Gastroesophageal sphincter (tissue), 4 donors: ENCODE results near the gene KRTAP12-3. TPM values are rescaled to one million over a fixed set of nuclear protein-coding genes. Genes with fewer than 3 reads are reported as not detected.
"Not testable (repeated sequence)": the region's sequence is repeated elsewhere in the genome, so short reads cannot be mapped to it uniquely, and the experiment has no call there.

Experiments used
- ATAC-seq: fragments of 150-250 bp; one replicate; pipeline ENCODE4 v1.9.1; 2016; ENCODE audit warnings: mild to moderate bottlenecking, moderate library complexity
- H3K27ac ChIP-seq, 4 donors: fragments of 200-600 bp; sonication (generic) in 3 of 4; 1 replicate in 3 of 4; 2 replicates in 1 of 4; pipeline ENCODE4 v1.5.1; 2016 to 2019
- H3K27me3 ChIP-seq: fragments of 200-600 bp; sonication (generic); one replicate; pipeline ENCODE4 v1.5.1; 2019
- H3K36me3 ChIP-seq, 2 donors: fragments of 200-600 bp; sonication (generic); one replicate each; pipeline ENCODE4 v1.5.1; 2019; ENCODE audit warnings: control low read depth in 1 of 2
- H3K4me1 ChIP-seq, 3 donors: fragments of 200-600 bp; sonication (generic); 1 replicate in 2 of 3; 2 replicates in 1 of 3; pipeline ENCODE4 v1.5.1; 2016 to 2019; ENCODE audit warnings: control low read depth in 2 of 3
- H3K4me3 ChIP-seq, 2 donors: fragments of 200-600 bp; sonication (generic); one replicate each; pipeline ENCODE4 v1.5.1; 2019; ENCODE audit warnings: mild to moderate bottlenecking in 1 of 2, moderate library complexity in 1 of 2
- H3K9me3 ChIP-seq, 3 donors: fragments of 200-600 bp; sonication (generic); one replicate each; pipeline ENCODE4 v1.5.1; 2017 to 2019; ENCODE audit warnings: control low read depth in 2 of 3
- EP300 ChIP-seq: sonication (generic); formaldehyde crosslinking; IDR thresholded peaks from one replicate; pipeline ENCODE4 v1.6.1; 2017; ENCODE audit warnings: antibody characterized with exemption, mild to moderate bottlenecking
- POLR2A ChIP-seq, 2 donors: fragments of 450-650 bp; IDR thresholded peaks; one replicate each; pipeline ENCODE4 v1.6.1; 2017; ENCODE audit warnings: antibody characterized with exemption in 2 of 2, mild to moderate bottlenecking in 2 of 2, moderate library complexity in 1 of 2
- POLR2AphosphoS5 ChIP-seq: sonication (generic); formaldehyde crosslinking; IDR thresholded peaks from one replicate; pipeline ENCODE4 v1.6.1; 2017; ENCODE audit warnings: antibody characterized with exemption
- WGBS, 2 donors: methylation state at CpG; one replicate each; pipeline ENCODE4 v1.1.5; 2018; ENCODE audit warnings: low coverage in 1 of 2; 5-methylcytosine and 5-hydroxymethylcytosine counted together
- total RNA-seq, 4 donors: library from RNA; depleted of rRNA; stranded (reverse); fragments of >200 nt; gene quantifications; one replicate each; pipeline ENCODE4 v1.1.0, GENCODE V29; 2016
- TF ChIP-seq, protein P1 (sequence below), 4 experiments: fragments of 200-600 bp in 2 of 4; fragments of 450-650 bp in 2 of 4; sonication (generic) in 1 of 4; IDR thresholded peaks; one replicate each; pipeline ENCODE4 v1.5.1; 2017 to 2019; ENCODE audit warnings: antibody characterized with exemption in 4 of 4, mild to moderate bottlenecking in 2 of 4, moderate library complexity in 2 of 4

The KRTAP12-3 gene
- total RNA-seq, 4 donors from 2014 or later: not detected

DNA sequence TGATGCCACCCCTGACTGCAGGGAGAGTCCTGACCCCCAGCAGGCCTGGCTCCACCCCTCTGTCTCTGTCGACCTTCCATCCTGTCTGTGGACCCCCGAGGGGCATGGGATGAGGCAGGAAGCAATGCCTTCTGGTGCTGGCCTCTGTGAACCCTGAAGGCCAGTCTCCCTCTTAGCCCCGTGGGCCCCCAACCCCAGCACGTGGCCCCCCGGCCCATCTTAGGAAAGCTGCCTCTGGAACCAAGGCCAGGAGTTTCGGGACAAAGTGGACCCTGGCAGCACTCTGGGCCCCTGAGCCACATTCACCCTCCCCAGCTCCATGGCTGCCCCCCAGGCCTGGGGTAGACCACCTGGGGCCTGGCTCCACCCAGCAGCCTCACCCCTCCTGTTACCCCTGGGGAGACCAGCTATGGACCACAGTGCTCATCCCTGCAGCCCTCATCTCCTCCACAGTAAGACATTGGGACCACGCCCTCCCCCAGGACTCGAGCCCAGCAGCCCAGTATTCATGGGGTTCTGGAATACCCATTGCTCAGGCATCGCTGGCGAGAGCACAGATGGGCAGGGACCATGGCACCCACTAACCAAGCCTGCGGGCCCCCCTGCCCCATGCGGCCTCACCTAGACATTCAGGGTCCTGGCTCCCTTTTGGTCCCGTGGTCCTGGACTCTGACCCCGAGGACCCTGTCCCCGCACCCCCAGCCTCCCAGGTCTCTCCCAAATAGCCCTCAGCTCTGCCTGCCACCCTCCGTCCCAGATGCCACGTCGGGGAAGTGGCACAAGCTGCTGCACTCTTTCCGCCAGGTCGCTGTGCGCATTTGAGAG lies 19.0 kb upstream of the KRTAP12-3 start:
- not testable (repeated sequence) for H3K4me3 ChIP-seq, ATAC-seq, H3K36me3 ChIP-seq, H3K27ac ChIP-seq, H3K4me1 ChIP-seq
- H3K27me3 ChIP-seq: peaks cover 52% of the 10 kb centered on the region
- 70% methylated on average over 2 of the region's 21 CpGs; no CpG with 5 or more reads in 1 of the 2 donors for WGBS, 2 donors
- peaks cover 0 to 32% (median 0%) of the 10 kb centered on the region in 3 donors for H3K9me3 ChIP-seq

DNA sequence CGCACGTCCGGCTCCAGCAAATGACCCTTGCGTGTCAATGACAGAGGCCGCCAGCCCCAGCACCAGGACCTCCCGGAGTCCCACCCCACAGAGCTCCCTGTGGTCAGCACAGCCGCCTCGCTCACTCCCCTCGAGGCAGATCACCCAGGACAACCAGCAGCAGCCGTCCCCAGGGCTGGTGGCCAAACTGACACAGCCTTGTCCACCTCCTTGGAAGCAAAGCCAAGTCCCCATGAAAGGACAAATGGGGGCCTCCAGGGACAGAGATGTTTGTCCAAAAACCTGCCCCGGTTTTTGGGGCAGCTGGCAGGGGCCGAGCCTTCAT lies 18.4 kb upstream of the KRTAP12-3 start:
- Histone ChIP-seq H3K9me3 (peaks cover 0 to 36% (median 0%) of the 10 kb centered on the region in 3 donors), H3K36me3 (no peaks in the 10 kb centered on the region), H3K4me3 (no peak overlapping the region), H3K27ac (no peak overlapping the region), H3K4me1 (no peaks in the 10 kb centered on the region), H3K27me3 (peaks cover 55% of the 10 kb centered on the region)
- TF ChIP-seq, protein P1, sequence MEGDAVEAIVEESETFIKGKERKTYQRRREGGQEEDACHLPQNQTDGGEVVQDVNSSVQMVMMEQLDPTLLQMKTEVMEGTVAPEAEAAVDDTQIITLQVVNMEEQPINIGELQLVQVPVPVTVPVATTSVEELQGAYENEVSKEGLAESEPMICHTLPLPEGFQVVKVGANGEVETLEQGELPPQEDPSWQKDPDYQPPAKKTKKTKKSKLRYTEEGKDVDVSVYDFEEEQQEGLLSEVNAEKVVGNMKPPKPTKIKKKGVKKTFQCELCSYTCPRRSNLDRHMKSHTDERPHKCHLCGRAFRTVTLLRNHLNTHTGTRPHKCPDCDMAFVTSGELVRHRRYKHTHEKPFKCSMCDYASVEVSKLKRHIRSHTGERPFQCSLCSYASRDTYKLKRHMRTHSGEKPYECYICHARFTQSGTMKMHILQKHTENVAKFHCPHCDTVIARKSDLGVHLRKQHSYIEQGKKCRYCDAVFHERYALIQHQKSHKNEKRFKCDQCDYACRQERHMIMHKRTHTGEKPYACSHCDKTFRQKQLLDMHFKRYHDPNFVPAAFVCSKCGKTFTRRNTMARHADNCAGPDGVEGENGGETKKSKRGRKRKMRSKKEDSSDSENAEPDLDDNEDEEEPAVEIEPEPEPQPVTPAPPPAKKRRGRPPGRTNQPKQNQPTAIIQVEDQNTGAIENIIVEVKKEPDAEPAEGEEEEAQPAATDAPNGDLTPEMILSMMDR (IDR thresholded peaks at IDR 0.05): no peak
- TF ChIP-seq POLR2A (IDR thresholded peaks at IDR 0.05) (no peak), POLR2AphosphoS5 (no peak), EP300 (no peak)
- no peak for ATAC-seq
- no CpG with 5 or more reads among the region's 12 CpGs for WGBS, 2 donors

DNA sequence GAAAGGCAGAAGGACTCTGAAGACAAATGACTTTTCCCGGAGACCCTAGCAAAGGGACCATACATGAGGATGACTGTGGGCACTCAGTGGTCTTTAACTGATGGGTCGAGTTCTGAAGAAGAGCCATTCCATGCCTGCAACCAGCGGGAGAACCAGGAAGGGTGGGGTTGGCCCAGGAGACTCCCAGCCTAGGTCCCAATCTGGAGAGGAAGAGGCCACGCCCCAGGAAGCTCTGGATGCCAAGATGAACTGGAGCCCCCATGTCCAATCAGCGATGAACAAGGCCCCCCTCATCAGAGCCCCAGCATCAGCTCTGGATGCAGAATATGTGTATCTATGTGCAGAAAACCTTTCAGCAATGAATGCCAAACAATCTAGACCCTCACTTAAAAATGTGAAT lies 17.0 kb upstream of the KRTAP12-3 start:
- no peak overlapping the region for H3K4me3 ChIP-seq
- no peak overlapping the region for H3K27ac ChIP-seq
- no peaks in the 10 kb centered on the region for H3K4me1 ChIP-seq
- H3K36me3 ChIP-seq: no peaks in the 10 kb centered on the region
- TF ChIP-seq, protein P1 (IDR thresholded peaks at IDR 0.05): no peak
- TF ChIP-seq POLR2A (IDR thresholded peaks at IDR 0.05) (no peak), POLR2AphosphoS5 (no peak), EP300 (no peak)
- H3K9me3 ChIP-seq: peaks cover 0 to 51% (median 0%) of the 10 kb centered on the region in 3 donors
- no peak for ATAC-seq
- H3K27me3 ChIP-seq: peaks cover 54% of the 10 kb centered on the region
- 79 to 84% methylated on average over 4 to 5 of the region's 5 CpGs for WGBS, 2 donors

DNA sequence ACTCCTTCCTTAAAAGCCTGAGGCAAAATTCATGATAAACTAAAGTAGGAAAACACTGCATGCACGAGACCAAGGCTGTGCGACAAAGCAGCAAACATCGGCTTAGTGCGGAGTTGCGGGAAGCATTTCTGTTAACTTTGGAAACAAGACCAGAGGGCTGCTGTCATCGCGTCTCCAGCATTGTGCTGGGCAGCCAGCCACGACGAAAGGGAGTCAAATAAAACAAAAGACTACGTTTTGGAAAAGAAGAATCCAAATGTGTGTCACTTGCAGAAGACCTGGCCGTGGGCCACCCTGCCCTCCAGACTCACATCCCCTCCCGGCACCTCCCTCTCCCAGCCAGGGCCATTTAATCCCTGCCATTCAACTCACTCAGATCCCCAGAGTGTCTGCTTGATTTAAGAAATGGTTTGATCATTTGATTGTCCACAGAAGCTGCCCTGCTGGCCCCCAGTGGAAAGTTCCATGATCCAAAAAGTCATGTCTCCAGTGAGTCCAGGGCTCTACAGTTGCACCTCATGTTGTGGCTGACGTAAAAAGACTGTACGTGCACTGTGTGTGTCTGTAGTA lies 13.9 kb upstream of the KRTAP12-3 start:
- no peaks in the 10 kb centered on the region for H3K4me1 ChIP-seq
- WGBS, 2 donors: 35 to 70% methylated on average over 11 to 12 of the region's 14 CpGs
- ATAC-seq: no peak
- no peak for TF ChIP-seq EP300
- TF ChIP-seq POLR2AphosphoS5: no peak
- TF ChIP-seq, protein P1 (IDR thresholded peaks at IDR 0.05): no peak
- no peak for TF ChIP-seq POLR2A (IDR thresholded peaks at IDR 0.05)
- H3K9me3 ChIP-seq: peaks cover 0 to 51% (median 0%) of the 10 kb centered on the region in 3 donors
- peaks cover 57% of the 10 kb centered on the region for H3K27me3 ChIP-seq
- H3K27ac ChIP-seq: no peak overlapping the region
- H3K36me3 ChIP-seq: no peaks in the 10 kb centered on the region
- no peak overlapping the region for H3K4me3 ChIP-seq

DNA sequence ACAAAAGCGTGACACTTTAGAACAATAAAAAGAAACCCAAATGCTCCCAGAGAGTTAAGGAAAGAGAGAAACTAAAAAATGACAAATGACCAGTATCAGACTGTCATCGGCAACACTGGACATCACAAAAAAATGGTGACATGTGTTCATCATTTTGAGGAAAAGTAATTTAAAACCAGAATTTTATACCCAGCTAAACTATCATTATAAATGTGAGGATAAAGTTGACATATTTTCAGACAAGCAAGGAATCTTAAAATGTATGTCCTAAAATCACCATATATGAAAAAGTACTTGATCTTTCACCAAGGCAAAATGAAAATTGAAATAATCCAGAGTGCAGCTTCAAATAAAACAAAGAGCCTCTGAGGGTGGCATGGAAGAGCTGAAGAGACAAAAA lies 12.9 kb upstream of the KRTAP12-3 start:
- Histone ChIP-seq H3K27me3 (peaks cover 57% of the 10 kb centered on the region), H3K27ac (no peak overlapping the region), H3K4me3 (no peak overlapping the region), H3K4me1 (no peaks in the 10 kb centered on the region), H3K36me3 (no peaks in the 10 kb centered on the region), H3K9me3 (peaks cover 0 to 51% (median 0%) of the 10 kb centered on the region in 3 donors)
- 39 to 91% methylated on average over 2 of the region's 2 CpGs for WGBS, 2 donors
- ATAC-seq: no peak
- TF ChIP-seq, protein P1 (IDR thresholded peaks at IDR 0.05): no peak
- TF ChIP-seq POLR2AphosphoS5: no peak
- no peak for TF ChIP-seq EP300
- TF ChIP-seq POLR2A (IDR thresholded peaks at IDR 0.05): no peak

DNA sequence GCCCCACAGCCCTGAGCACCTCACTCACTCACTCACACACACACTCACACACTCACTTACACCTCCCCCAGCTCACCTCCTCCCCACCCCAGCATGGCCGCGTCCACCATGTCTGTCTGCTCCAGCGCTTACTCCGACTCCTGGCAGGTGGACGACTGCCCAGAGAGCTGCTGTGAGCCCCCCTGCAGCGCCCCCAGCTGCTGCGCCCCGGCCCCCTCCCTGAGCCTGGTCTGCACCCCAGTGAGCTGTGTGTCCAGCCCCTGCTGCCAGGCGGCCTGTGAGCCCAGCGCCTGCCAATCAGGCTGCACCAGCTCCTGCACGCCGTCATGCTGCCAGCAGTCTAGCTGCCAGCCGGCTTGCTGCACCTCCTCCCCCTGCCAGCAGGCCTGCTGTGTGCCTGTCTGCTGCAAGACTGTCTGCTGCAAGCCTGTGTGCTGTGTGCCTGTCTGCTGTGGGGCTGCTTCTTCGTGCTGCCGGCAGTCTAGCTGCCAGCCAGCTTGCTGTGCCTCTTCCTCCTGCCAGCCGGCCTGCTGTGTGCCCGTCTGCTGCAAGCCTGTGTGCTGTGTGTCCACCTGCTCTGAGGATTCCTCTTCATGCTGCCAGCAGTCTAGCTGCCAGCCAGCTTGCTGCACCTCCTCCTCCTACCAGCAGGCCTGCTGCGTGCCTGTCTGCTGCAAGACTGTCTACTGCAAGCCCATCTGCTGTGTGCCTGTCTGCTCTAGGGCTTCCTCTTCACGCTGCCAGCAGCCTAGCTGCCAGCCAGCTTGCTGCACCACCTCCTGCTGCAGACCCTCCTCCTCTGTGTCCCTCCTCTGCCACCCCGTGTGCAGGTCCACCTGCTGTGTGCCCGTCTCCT lies 11.1 kb upstream of the KRTAP12-3 start, which contains the start of gene KRTAP10-11:
KRTAP10-11 (plus strand) TSS at position 49 of the 856 bp plus-strand sequence; CDS start at position 94, 45 bp downstream.
- H3K27me3 ChIP-seq: peaks cover 50% of the 10 kb centered on the region
- not testable (repeated sequence) for H3K36me3 ChIP-seq, H3K4me3 ChIP-seq, H3K27ac ChIP-seq, ATAC-seq, H3K4me1 ChIP-seq
- peaks cover 0 to 34% (median 0%) of the 10 kb centered on the region in 3 donors for H3K9me3 ChIP-seq
- WGBS, 2 donors: 20 to 88% methylated on average over 2 to 3 of the region's 21 CpGs
